Activated T-cell treated with anti-CD3 and anti-CD28 coated beads for 24 hours (primary cell): Measurements from ENCODE around the gene STYX.

Source experiments
- DNase-seq: peaks from one replicate; pipeline ENCODE4 v3.0.0-alpha.2; 2020; ENCODE audit warnings: low read depth

Gene STYX

GRCh38 chr14:52729925-52730708 is at the start of gene STYX:
Gene STYX, plus strand, starts transcription at chr14:52730166. Its CDS starts 309 bp downstream, at chr14:52730475.
- peak; percentile 99 for DNase-seq

GRCh38 chr14:52683985-52684520 is 45.9 kb upstream of the STYX start:
- DNase-seq = no peak

- no peak for DNase-seq
These were observed 43.8 kb upstream of the STYX start for GRCh38 chr14:52686176-52686575.

GRCh38 chr14:52690983-52691760 is 38.8 kb upstream of the STYX start:
- no peak for DNase-seq

GRCh38 chr14:52692248-52692962 is 37.6 kb upstream of the STYX start:
- no peak for DNase-seq

- DNase-seq = no peak
These were observed 36.9 kb upstream of the STYX start for GRCh38 chr14:52693036-52693435.

- DNase-seq = no peak
These were observed 36.4 kb upstream of the STYX start for GRCh38 chr14:52693532-52693931.

GRCh38 chr14:52694761-52695480 is 35.0 kb upstream of the STYX start:
- DNase-seq = peak; percentile 36

GRCh38 chr14:52695481-52696091 is 34.4 kb upstream of the STYX start, which contains the start of gene ERO1A:
Gene ERO1A, minus strand, starts transcription at chr14:52695558. Its CDS starts 77 bp downstream, at chr14:52695481.
- DNase-seq = peak; percentile 62

GRCh38 chr14:52700701-52701172 is 29.2 kb upstream of the STYX start:
- DNase-seq = no peak

GRCh38 chr14:52701223-52701622 is 28.7 kb upstream of the STYX start:
- no peak for DNase-seq

GRCh38 chr14:52703225-52703624 is 26.7 kb upstream of the STYX start:
- DNase-seq = no peak

- DNase-seq = no peak
These were observed 26.3 kb upstream of the STYX start for GRCh38 chr14:52703664-52704063.

- DNase-seq = peak; percentile 41
These were observed 23.7 kb upstream of the STYX start for GRCh38 chr14:52706286-52706685.

- peak; percentile 94 for DNase-seq
These were observed 23.0 kb upstream of the STYX start, which contains the start of gene PSMC6 for GRCh38 chr14:52706724-52707706. Gene PSMC6, plus strand, starts transcription at chr14:52707200. Its CDS starts 20 bp downstream, at chr14:52707220.

- no peak for DNase-seq
These were observed 18.3 kb upstream of the STYX start for GRCh38 chr14:52711666-52712065.

GRCh38 chr14:52716155-52716554 is 13.8 kb upstream of the STYX start:
- DNase-seq = no peak

GRCh38 chr14:52723514-52724359 is 6.2 kb upstream of the STYX start:
- no peak for DNase-seq

GRCh38 chr14:52724360-52724644 is 5.7 kb upstream of the STYX start:
- DNase-seq = no peak
